ENCODE results near the gene ZNF524. TPM values are rescaled to one million over a fixed set of nuclear protein-coding genes. Genes with fewer than 3 reads are reported as not detected.

ZNF524 gene, protein sequence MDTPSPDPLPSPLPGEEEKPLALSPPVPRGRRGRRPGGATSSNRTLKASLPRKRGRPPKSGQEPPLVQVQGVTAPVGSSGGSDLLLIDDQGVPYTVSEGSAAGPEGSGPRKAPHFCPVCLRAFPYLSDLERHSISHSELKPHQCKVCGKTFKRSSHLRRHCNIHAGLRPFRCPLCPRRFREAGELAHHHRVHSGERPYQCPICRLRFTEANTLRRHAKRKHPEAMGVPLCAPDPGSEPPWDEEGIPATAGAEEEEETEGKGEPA
- total RNA-seq (13.4 and 16.8 TPM in 2 replicates), polyA plus RNA-seq (2.4 and 2.6 TPM in 2 replicates), polyA minus RNA-seq (ENCODE audit: low replicate concordance) (0.96 and 1.8 TPM in 2 replicates)
- polyA plus RNA-seq (2012): 7.4 and 8.6 TPM in 2 replicates

DNA sequence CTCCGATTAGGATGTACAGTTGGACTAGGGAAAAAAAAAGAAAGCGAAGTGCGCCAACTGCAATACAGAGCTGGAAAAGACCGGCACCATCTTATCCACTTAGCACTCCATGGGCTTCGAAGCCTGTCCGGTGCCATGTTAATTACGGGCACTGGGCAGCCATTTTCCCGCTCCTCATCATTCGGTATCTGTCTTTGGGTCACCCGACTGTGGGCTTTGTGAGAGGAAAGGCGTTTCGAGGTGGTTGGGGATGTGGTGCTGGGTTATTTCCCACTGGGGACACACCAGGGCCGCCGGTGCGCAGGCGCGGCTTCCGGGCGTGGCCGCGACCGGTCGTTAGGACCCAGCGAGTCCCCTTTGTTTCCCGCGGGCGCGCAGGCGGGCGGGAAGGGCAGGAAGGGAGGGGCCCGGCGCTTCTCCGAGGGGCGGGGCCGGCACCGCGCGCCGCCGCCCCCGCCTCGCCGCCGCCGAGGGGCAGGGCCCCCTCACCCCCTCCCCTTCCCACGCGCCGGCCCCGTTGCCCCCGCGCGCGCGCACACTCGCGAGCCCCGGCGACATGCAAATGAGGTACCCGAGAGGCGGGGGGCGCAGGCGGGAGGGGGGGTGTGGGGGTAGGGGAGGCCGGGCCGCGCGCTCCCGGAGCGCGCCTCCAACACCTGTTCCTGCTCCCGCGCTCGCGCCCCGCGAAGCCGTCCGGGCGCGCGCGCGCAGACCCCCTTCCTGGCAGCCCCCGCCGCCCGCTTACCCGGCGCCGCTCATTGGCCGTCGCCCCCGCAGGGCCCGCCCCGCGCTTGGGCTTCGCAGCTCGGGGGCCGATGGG, at the start of gene ZNF524:
ZNF524 (plus strand) TSS at position 447 of the 820 bp plus-strand sequence. CDS start 1,825 bp downstream, outside the sequence.
- Histone ChIP-seq H2AFZ (ENCODE audit: low read length) (peak within 1 kb of the TSS; percentile 98), H3K9me3 (ENCODE audit: control insufficient read depth, insufficient read depth, low read depth, low read length) (no peaks in the 10 kb centered on the region), H3K27ac (ENCODE audit: insufficient read depth, low read length) (peak within 1 kb of the TSS; percentile 95), H3K4me1 (ENCODE audit: control insufficient read depth, extremely low read depth, insufficient read depth, low read length) (peaks cover 6% of the 10 kb centered on the region), H3K4me3 (replicated peaks in 1 of 4; ENCODE audit: control extremely low read depth in 1 of 4, insufficient read depth in 1 of 4, low read depth in 3 of 4, low read length in 4 of 4) (peak within 1 kb of the TSS; percentile 70 to 82 (median 76)), H3K4me2 (ENCODE audit: extremely low read depth, insufficient read depth, low read length) (peak within 1 kb of the TSS; percentile 81), H3K27me3 (ENCODE audit: control insufficient read depth, insufficient read depth, low read length) (no peaks in the 10 kb centered on the region), H4K20me1 (ENCODE audit: control insufficient read depth, extremely low read depth, insufficient read depth, low read length) (no peaks in the 10 kb centered on the region), H3K79me2 (ENCODE audit: control insufficient read depth, insufficient read depth, low read length) (peaks cover 5% of the 10 kb centered on the region), H3K9ac (ENCODE audit: insufficient read depth, low read length) (peak within 1 kb of the TSS; percentile 86), H3K36me3 (ENCODE audit: control insufficient read depth, insufficient read depth, low read length) (peaks cover 9% of the 10 kb centered on the region)
- peak; percentile 84 to 89 for DNase-seq (ENCODE audit: low read depth in 2 of 2)
- TF ChIP-seq EZH2 (IDR thresholded peaks at IDR 0.05; ENCODE audit: low read length, missing control alignments): no peak
- TF ChIP-seq, protein P1, sequence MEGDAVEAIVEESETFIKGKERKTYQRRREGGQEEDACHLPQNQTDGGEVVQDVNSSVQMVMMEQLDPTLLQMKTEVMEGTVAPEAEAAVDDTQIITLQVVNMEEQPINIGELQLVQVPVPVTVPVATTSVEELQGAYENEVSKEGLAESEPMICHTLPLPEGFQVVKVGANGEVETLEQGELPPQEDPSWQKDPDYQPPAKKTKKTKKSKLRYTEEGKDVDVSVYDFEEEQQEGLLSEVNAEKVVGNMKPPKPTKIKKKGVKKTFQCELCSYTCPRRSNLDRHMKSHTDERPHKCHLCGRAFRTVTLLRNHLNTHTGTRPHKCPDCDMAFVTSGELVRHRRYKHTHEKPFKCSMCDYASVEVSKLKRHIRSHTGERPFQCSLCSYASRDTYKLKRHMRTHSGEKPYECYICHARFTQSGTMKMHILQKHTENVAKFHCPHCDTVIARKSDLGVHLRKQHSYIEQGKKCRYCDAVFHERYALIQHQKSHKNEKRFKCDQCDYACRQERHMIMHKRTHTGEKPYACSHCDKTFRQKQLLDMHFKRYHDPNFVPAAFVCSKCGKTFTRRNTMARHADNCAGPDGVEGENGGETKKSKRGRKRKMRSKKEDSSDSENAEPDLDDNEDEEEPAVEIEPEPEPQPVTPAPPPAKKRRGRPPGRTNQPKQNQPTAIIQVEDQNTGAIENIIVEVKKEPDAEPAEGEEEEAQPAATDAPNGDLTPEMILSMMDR (conservative IDR thresholded peaks at IDR 0.05 in 1 of 2, IDR thresholded peaks at IDR 0.05 in 1 of 2; ENCODE audit: low read depth in 1 of 2, low read length in 2 of 2): no peak

- Histone ChIP-seq H4K20me1 (ENCODE audit: control insufficient read depth, extremely low read depth, insufficient read depth, low read length) (no peaks in the 10 kb centered on the region), H3K4me3 (replicated peaks in 1 of 4; ENCODE audit: control extremely low read depth in 1 of 4, insufficient read depth in 1 of 4, low read depth in 3 of 4, low read length in 4 of 4) (no peak overlapping the region)
Measured at GRCh38 chr19:55550321-55550650, 49.8 kb upstream of the ZNF524 start.

GRCh38 chr19:55552206-55552605, 47.9 kb upstream of the ZNF524 start:
- H4K20me1 ChIP-seq (ENCODE audit: control insufficient read depth, extremely low read depth, insufficient read depth, low read length): no peaks in the 10 kb centered on the region
- no peaks in the 10 kb centered on the region for H3K36me3 ChIP-seq (ENCODE audit: control insufficient read depth, insufficient read depth, low read length)
- no peaks in the 10 kb centered on the region for H3K27me3 ChIP-seq (ENCODE audit: control insufficient read depth, insufficient read depth, low read length)
- no peak overlapping the region for H3K9ac ChIP-seq (ENCODE audit: insufficient read depth, low read length)
- H3K79me2 ChIP-seq (ENCODE audit: control insufficient read depth, insufficient read depth, low read length): no peaks in the 10 kb centered on the region
- H3K4me2 ChIP-seq (ENCODE audit: extremely low read depth, insufficient read depth, low read length): peak overlapping the region; percentile 51
- no peak for DNase-seq (ENCODE audit: low read depth in 2 of 2)
- no peak overlapping the region for H3K27ac ChIP-seq (ENCODE audit: insufficient read depth, low read length)
- no peak overlapping the region for H2AFZ ChIP-seq (ENCODE audit: low read length)
- H3K4me1 ChIP-seq (ENCODE audit: control insufficient read depth, extremely low read depth, insufficient read depth, low read length): peaks cover 22% of the 10 kb centered on the region
- no peak overlapping the region for H3K4me3 ChIP-seq (replicated peaks in 1 of 4; ENCODE audit: control extremely low read depth in 1 of 4, insufficient read depth in 1 of 4, low read depth in 3 of 4, low read length in 4 of 4)
- TF ChIP-seq EZH2 (IDR thresholded peaks at IDR 0.05; ENCODE audit: low read length, missing control alignments): no peak
- TF ChIP-seq, protein P1 (conservative IDR thresholded peaks at IDR 0.05 in 1 of 2, IDR thresholded peaks at IDR 0.05 in 1 of 2; ENCODE audit: low read depth in 1 of 2, low read length in 2 of 2): no peak
- H3K9me3 ChIP-seq (ENCODE audit: control insufficient read depth, insufficient read depth, low read depth, low read length): no peaks in the 10 kb centered on the region

More at GRCh38 chr19:55550321-55550650, 49.8 kb upstream of the ZNF524 start:
- Histone ChIP-seq H3K36me3 (ENCODE audit: control insufficient read depth, insufficient read depth, low read length) (no peaks in the 10 kb centered on the region), H3K9me3 (ENCODE audit: control insufficient read depth, insufficient read depth, low read depth, low read length) (no peaks in the 10 kb centered on the region), H3K79me2 (ENCODE audit: control insufficient read depth, insufficient read depth, low read length) (no peaks in the 10 kb centered on the region), H3K4me2 (ENCODE audit: extremely low read depth, insufficient read depth, low read length) (peak overlapping the region; percentile 92), H3K27ac (ENCODE audit: insufficient read depth, low read length) (peak overlapping the region; percentile 94), H3K27me3 (ENCODE audit: control insufficient read depth, insufficient read depth, low read length) (no peaks in the 10 kb centered on the region), H2AFZ (ENCODE audit: low read length) (peak overlapping the region; percentile 83), H3K4me1 (ENCODE audit: control insufficient read depth, extremely low read depth, insufficient read depth, low read length) (peaks cover 37% of the 10 kb centered on the region), H3K9ac (ENCODE audit: insufficient read depth, low read length) (no peak overlapping the region)
- TF ChIP-seq EZH2 (IDR thresholded peaks at IDR 0.05; ENCODE audit: low read length, missing control alignments): no peak
- TF ChIP-seq, protein P1 (conservative IDR thresholded peaks at IDR 0.05 in 1 of 2, IDR thresholded peaks at IDR 0.05 in 1 of 2; ENCODE audit: low read depth in 1 of 2, low read length in 2 of 2): no peak
- peak in 1 of 2 donors; percentile 65 for DNase-seq (ENCODE audit: low read depth in 2 of 2)

Measured in fibroblast of lung (primary cell).